Mucosa of stomach (tissue), 1 donor: ENCODE measurements around the gene ZNF675.
"Not testable (repeated sequence)": the region's sequence is repeated elsewhere in the genome, so short reads cannot be mapped to it uniquely, and the experiment has no call there.

Source experiments
- H3K27me3 ChIP-seq: one replicate; pipeline ENCODE4 v1.7.0; 2013; ENCODE audit warnings: mild to moderate bottlenecking, low read length; ENCODE audit not compliant: control insufficient read depth, insufficient read depth
- H3K36me3 ChIP-seq: one replicate; pipeline ENCODE4 v1.7.0; 2013; ENCODE audit warnings: low read length; ENCODE audit not compliant: control insufficient read depth, insufficient read depth
- H3K4me1 ChIP-seq: one replicate; pipeline ENCODE4 v1.7.0; 2013; ENCODE audit warnings: mild to moderate bottlenecking, low read length; ENCODE audit not compliant: control insufficient read depth, insufficient read depth
- H3K4me3 ChIP-seq: one replicate; pipeline ENCODE4 v1.7.0; 2013; ENCODE audit warnings: low read length
- H3K9ac ChIP-seq: one replicate; pipeline ENCODE4 v1.7.0; 2013; ENCODE audit warnings: mild to moderate bottlenecking, low read length, moderate library complexity
- H3K9me3 ChIP-seq: one replicate; pipeline ENCODE4 v1.7.0; 2013; ENCODE audit warnings: mild to moderate bottlenecking, low read length, moderate library complexity; ENCODE audit not compliant: control insufficient read depth
- donor health status: Pancreatic carcinoma.

The ZNF675 gene

GRCh38 chr19:23665651-23666410 is 21.2 kb downstream of the ZNF675 start:
- Histone ChIP-seq H3K36me3 (peaks cover 10% of the 10 kb centered on the region), H3K27me3 (no peaks in the 10 kb centered on the region), H3K9me3 (no peaks in the 10 kb centered on the region), H3K9ac (no peak overlapping the region), H3K4me3 (no peak overlapping the region), H3K4me1 (no peaks in the 10 kb centered on the region)

GRCh38 chr19:23649817-23650216 is 37.2 kb downstream of the ZNF675 start:
- H3K4me3 ChIP-seq, H3K4me1 ChIP-seq, H3K9me3 ChIP-seq, H3K9ac ChIP-seq, H3K36me3 ChIP-seq, H3K27me3 ChIP-seq: not testable (repeated sequence)
